ENCODE results near the gene CHKB.
"Not testable (repeated sequence)": the region's sequence is repeated elsewhere in the genome, so short reads cannot be mapped to it uniquely, and the experiment has no call there.

CHKB gene, protein sequence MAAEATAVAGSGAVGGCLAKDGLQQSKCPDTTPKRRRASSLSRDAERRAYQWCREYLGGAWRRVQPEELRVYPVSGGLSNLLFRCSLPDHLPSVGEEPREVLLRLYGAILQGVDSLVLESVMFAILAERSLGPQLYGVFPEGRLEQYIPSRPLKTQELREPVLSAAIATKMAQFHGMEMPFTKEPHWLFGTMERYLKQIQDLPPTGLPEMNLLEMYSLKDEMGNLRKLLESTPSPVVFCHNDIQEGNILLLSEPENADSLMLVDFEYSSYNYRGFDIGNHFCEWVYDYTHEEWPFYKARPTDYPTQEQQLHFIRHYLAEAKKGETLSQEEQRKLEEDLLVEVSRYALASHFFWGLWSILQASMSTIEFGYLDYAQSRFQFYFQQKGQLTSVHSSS

DNA sequence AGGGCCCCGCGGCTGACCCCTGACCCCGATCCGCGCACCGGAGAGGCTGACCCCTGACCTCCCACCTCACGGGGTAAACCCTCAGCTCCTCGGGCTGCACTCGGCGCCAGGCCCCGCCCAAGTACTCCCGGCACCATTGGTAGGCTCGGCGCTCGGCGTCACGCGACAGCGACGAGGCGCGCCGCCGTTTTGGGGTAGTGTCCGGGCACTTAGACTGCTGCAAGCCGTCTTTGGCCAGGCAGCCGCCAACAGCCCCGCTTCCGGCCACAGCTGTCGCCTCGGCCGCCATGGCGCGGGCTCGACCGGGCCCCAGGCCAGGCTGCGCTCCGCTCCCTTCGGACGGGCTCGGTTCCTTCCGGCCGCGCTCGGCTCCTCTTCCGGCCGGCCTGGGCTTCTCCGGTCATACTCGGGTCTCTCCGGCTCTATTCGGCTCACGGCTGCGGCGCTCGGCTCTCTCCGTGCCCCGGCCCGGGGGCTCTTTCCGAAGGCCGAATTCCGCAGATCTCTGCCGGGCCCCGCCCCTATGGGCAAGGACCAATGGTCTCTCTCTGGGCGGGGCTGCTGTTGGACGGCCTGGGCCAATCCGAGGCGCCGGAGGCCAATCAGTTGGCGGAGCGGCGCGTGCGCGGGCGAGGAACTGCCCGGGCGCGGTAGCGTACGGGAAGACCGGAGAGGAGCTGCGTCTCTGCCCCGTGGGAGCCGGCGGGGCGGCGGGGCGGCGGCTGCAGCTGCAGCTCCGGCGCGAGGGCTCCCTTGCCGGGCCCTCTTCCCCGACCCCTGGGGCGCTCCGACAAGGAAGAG lies at the start of gene CHKB:
CHKB (minus strand) TSS at position 357 of the 801 bp plus-strand sequence; CDS start at position 289, 68 bp downstream.
- DNase-seq = peak; percentile 99

DNA sequence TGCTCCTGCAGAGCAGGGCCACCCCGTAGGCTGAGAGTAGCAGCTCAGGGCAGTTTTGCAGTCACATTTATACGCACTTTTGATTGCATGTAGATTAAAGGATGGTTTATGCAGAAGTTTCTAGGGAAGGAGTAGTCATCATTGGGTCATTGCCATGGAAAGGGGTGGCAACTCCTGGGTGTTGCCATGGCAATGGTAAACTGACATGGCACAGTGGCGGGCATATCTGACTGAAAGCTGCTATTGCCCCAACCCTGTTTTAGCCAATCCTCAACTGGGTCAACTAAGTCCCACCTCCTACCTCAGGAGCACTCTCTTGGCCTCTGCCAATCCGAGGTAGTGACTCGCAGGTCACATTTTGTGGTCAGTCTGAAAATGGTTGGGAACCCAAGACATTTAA lies 47.7 kb upstream of the CHKB start:
- DNase-seq = no peak

DNA sequence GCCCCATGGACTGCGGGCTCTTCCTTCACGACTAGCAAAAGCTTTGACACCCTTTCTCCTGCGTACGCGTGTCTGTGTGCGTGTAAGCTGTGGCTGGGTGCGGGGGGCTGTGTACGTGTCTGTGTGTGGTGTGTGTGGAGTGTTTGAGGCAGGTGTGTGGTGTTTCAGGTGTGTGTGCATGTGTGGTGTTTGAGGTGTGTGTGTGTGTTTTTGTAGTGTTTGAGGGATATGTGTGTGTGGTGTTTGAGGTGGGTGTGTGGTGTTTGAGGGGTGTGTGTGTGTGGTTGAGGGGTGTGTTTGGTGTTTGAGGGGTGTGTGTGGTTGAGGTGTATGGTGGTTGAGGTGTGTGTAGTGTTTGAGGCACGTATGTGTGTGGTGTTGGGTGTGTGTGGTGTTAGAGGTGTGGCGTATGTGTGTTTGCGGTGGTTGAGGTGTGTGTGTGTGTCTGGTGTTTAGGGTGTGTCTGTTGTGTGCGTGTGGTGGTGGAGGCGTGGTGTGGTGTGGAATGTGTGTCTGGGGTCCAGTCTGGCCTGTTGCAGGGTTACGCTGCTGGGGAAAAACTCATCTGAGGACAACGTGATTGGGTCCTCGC lies 46.0 kb upstream of the CHKB start:
- no peak for DNase-seq

DNA sequence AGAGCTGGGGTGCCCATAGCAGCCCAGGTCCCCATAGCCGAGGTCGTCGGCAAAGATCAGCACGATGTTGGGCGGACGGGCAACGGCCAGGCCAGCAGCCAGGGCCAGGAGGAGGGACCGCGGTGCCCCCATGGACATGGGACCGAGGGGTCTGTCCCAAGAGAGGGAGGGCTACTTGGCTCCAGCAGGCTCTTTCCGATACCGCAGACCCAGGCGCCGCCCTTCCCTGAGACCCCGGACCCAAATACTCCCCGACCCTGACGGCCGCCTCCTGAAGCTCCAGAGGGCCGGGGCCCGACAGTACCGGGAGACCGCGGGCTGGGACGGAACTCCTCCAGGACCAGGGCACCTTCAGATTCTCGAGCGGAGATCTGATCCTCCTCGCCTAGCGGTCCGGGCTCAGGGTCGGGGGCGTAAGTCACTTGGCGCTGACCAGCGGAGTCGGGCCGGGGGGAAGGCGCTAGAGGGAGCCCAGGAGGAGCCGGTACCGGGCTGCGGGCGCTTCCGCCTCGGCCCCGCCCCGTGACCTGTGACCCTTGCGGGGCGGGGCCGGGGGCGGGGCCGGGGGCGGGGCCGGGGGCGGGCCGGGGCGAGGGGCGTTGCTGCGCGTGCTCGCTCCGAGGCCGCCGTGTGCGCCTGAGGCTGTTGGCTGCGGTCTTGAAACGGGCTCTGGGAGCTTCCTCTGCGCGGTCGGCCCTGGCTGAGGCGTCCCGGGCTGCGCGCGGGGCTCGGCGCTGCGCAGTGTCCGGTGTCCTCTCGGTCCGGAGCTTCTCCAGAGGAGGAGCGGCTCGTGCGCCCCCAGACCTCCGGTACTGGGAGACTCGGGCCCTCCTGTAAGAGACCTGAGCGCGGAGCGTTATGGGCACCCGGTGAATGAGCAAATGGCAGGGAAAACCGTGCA lies 45.2 kb upstream of the CHKB start, which contains the start of gene ARSA:
ARSA (minus strand) TSS at position 511 of the 901 bp plus-strand sequence; CDS start at position 138, 373 bp downstream.
- peak; percentile 80 for DNase-seq

DNA sequence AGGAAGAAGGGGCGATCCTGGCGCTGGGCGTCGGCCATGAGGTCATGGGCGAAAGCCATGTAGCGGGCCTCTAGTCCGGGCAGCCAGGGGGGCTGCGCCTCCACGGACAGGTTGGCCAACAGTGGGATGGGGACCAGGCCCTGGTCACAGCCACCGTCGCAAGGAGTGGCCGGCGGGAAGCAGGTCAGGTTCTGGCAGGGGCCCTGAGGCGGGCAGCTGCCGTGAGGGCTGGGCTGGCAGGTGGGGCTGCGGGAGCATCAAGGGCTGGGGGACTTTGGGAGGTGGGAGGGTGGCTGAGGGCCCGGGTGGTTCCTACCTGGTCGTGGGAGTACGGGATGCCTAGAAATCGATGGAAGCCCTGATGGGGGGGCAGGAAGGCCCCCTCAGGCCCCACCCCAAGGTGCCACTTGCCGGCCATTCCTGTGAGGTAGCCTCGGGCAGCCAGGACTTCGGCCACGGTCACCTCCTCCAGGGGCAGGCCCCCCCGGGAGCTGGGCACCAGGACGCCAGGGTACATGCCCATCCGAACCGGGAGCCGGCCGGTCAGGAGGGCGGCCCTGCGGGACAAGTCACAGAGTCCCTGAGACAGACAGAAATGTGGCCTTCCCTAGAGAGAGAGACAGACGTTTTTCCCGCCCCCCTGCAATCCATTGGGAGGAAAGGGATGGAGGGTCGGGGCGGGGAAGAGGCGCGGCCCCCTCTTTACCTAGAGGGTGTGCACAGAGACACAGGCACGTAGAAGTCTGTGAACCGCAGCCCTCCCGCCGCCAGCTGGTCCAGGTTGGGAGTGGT lies 44.4 kb upstream of the CHKB start:
- no peak for DNase-seq

DNA sequence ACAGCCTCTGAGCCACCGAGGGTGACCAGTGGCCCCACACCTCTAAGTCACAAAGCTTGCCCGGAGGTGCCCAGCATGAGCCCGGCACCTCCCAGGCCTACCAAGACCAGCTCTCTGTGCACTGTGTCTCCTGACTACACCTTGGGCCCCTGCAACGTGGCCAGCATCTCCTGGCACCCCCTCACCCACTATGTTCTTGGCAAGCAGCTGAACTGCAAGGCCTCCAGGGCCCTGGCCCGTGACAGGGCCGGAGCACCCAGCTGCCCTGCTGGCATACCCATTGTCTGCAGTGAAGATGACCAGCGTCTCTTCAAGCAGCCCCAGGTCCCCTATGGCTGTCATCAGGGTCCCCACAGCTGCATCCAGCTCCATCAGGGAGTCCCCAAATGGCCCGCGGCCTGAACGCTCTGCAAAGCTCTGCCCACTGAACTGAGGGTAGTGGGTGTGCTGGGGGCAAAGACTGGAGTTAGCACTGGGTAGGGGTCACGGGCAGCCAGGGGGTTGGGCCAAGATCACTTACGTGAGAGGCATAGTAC lies 43.7 kb upstream of the CHKB start:
- DNase-seq = no peak

DNA sequence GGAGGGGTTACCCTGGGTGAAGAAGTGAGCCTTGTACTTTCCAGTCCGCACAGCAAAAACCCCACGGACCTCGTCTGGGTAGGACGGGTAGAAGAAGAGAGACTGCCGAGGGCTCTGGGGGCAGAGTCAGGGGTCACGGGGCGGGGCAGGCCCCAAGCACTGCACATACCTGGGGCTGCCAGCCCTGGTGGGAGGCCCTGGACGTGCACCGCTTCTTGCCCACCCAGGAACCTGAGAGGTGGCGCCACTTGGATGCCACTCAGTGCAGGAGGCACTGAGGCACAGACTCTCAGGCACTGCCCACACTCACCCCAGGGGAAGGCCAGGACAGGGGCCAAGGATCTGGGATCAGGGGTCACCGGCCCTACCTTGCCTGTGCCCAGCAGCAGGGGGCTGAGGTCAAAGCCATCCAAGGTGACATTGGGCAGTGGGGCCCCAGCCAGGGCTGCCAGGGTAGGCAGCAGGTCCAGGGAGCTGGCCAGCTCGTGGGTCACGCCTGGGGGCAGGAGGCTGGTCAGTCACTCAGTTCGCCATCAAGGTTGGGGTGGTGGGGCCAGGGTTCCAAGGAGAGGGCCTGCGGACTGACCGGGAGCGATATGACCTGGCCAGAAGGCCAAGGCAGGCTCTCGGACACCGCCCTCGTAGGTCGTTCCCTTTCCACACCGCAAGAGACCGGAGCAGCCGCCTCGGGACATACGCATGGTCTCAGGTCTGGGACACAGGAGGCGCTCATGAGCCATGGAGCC lies 43.1 kb upstream of the CHKB start:
- no peak for DNase-seq

DNA sequence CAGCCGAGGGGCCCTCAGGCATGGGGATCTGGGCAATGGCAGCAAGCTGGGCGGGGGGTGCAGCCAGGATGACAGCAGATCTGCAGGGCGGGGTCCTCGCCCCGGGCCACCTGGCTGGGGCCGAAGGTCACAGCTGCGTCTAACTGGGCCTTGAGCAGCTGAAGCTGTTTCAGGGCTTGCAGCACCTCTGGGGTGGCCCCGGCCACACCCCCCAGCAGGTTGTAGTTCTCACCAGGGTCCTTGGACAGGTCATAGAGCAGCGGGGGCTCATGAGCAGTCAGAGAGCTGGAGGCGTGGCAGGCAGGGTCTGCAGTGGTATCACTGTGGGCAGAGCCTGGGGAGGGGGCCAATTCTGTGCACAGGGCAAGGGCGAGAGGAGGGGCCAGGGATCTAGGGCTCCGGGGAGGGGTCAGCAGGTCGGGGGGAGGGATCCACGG lies 42.5 kb upstream of the CHKB start:
- DNase-seq = no peak

DNA sequence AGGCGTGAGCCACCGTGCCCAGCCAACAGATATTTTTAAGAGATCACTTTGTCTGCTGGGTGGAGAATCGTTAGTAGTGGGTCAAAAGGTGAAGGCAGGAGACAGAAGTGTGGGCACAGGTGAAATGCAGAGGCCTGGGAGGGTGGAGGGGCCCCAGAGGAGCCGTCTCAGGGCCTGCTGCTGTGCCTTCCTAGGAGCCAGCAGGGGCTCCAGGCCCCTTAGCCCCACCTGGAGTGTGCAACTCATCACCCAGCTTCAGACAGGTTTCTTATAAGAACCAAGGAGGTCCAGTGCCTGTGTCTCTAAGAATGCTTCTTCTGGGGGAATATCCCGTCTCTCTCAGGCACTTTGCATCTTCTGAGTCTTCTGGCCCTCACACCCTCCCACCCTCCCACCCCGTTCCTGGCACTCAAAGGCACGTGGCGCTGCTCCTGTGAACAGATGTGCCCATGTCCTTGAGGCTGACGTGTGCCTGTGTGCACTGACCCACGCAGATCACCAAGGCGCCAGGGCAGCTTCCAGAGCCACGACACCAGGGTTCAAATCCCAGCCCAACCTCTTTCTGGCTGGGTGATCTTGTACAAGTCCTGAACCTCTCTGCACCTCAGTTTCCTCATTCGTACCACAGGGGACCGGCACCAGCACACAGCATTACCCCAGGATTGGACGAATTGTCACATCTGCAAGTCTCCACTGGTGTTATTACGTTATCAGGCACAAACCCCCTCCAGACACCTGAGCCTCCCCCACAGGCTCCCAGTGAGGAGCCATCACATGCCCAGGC lies 41.9 kb upstream of the CHKB start:
- no peak for DNase-seq

DNA sequence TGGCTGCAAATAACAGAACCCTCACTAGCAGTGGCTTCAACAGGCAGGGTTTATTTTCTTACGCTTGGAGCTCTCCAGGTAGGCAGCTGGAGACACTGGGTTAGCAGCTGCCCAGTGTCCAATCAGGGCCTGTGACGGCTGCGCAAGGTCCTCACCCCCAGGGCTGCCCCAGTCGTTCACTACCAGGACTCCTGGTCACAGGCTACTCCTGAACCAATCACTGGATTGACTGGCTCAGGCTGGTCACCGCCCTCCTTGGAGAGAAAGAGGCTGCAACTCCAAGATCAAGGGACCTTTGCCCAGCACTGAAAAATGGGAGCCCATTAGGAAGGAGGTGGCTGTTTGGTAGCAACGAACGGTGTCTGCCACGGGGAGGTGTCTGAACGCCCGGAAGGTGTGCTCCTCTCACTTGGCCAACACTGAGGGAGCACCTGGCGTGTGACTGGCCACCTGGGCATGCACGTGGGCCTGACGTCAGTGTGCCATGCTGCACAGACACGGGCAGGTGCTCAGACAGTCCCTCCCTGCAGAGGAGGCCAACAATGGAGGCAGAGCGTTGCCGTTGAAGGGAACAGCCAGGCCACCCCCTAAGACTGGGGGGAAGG lies 40.2 kb upstream of the CHKB start:
- no peak for DNase-seq

DNA sequence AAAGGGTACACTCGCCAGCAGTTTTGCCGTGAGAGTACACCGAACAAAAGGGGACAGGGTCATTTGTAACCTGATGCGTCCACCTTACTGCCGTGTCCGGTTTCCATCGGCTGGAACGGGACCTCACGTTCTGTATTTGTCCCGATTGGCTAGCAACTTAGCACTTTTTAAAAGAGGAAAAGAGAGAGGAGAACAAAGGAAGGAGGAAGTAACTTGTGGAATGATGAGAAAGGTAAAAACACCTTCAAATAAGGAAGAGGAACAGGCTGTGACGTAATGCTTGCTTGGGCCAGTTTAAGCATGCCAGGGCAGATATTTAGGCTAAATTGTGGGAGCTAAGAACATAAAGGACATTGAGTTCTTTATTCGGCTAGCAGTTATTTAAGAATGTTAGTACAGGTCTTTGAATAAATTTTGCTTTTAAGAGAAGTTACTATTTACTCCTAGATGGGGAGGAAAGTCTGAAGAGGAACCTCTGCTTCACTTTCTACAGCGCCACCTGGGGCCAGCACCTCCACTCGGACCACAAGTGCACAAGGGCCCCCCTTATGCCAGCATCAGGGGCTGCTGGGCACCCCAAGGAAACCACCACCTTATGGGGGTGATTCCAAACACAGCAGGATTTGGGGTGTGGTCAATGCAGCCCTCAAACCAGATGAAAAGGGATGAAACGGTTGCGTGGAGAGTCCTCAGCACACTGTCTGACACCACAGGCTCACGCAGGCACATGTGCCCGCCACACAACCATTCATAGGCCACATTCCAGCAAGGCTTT lies 39.5 kb upstream of the CHKB start:
- DNase-seq = peak; percentile 34

DNA sequence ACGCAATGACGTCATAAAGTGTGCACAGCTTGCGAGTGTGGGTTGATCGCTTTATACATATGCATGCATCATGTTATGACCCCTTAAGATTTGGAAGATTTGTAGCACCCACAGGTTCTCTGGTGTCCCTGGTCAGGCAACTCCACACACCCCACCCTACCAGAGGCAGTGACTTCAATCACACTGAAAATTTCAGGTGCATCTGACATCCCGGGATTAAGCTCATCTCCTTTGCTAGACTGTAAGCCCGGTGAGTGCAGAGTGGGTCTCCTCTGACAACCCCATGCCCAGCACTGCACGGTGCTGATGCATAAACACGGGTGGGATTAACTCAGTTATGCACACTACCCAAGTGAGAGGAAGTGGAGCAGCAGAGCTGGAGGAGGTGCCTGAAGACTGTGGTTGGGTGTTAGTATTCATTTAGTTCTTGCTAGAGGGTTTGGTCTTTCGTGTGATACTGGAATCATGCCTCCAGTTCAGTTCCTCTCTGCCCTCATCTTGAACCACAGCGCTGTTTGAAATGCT lies 38.8 kb upstream of the CHKB start:
- DNase-seq = peak; percentile 64

DNA sequence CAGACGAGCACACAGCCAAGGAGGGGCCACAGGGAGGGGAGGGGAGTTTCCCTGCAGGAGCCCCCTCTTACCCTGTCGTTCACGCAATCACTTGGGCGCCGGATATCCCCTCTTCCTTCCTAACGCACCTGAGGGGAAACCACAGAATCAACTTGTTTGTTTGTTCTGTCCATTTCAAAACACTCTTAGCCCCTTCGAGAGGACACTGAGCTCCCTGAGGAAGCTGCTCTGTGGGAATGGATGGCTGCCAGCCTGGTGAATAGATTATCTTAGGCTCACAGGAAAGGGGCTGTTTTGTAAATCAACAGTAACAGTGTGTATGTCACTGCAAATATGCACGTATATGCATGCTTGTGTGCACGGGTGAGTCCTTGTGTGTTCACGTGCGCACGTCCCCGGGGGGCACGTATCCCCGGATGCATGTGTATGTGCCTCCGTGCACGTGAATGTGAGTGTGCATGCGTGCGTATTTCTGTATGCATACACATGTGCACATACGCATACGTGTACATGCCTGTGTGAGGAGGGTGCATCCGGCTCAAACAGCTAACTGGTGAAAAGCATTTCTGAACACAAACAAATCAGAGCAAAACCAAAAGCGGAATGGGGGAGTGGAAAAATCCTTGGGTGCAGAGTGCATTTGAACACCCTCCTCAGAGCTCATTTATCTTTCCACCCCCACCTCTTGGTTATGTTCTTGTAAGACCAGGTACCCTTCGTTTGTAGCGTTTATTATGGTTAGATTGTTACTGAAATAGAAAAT lies 38.1 kb upstream of the CHKB start:
- DNase-seq = peak; percentile 74

DNA sequence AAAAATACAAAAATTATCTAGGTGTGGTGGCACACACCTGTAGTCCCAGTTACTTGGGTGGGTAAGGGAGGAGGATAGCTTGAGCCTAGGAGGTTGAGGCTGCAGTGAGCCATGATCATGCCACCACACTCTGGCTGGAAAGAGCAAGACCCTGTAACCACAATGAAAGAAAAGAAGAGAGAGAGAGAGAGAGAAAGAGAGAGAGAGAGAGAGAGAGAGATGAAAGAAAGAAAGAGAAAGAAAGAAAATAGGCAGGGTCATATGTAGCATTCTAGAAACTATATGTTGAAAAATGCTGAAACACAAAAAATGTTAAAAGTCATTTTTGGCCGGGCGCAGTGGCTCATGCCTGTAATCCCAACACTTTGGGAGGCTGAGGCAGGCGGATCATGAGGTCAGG lies 31.6 kb upstream of the CHKB start:
- not testable (repeated sequence) for DNase-seq

DNA sequence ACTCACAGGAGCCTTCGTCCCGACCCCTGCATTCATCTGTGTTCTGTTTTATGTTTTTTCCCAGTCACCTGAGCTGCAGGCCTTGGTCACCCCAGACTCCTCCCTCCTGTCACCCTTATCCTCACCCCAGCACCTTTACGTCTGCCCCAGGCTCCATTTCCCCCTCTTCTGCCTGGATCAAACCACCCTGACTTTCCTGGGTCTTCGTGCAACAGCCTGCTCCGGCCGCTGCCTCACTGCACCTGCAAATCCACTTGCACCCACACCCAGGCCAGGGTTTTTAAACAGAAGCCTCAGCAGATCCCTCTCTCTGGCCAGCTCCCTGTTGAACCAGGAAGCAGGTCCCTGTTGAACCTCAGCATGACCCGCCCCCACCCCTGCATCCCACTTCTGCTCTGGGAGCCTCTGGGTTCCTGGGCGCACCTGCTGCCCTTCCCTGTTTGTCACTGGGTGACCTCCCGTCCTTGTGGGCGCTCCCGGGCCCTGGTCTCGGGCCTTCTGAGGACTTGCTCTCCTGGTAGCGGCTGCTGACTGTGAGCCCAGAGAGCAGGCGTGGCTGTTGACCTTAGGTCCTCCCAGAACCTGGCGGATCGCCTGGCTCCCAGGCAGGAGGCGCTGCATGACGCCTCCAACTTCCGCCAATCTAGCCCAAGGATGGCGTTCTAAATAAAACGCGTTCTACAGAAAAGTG lies 30.8 kb upstream of the CHKB start:
- no peak for DNase-seq

DNA sequence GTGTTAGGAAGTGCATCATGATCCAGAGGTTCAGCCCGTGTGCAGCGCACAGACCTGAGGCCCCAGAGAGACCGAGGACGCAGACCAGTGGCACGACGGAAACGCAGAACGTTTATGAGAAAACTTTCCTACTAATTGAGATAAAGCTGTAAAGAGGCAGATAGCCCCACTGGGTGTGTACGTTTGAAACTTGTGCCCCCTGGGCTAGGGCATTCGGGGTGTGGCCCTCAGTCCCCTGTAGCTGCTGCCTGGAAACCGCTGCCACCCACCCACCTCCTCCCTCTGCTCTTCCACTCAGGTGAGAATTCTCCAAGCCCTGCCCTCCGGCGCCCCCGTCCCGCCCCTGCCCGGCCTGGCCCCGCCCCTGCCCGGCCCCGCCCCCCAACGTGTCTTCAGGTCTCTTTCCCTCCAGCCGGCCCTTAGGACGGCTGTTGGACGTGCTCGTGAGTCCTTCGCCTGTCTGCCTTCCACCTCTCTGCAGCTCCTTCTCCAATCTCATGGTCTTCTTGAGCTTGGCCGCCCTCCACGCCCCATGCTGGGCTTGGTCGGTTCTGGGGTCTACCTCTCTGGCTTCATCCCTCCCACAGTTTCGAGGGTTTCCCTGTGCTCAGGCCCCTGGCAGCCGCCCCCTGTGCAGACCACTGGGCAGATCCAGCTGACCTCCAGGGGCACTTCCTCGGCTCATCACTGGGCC lies 30.0 kb upstream of the CHKB start:
- DNase-seq = peak; percentile 24
